ENCODE data around the gene HMGXB3. TPM values are rescaled to one million over a fixed set of nuclear protein-coding genes. Genes with fewer than 3 reads are reported as not detected.
"Not testable (repeated sequence)": the region's sequence is repeated elsewhere in the genome, so short reads cannot be mapped to it uniquely, and the experiment has no call there.

Gene HMGXB3
- total RNA-seq, 2 experiments from 2014 or later = 35.1 to 44.0 TPM

DNA sequence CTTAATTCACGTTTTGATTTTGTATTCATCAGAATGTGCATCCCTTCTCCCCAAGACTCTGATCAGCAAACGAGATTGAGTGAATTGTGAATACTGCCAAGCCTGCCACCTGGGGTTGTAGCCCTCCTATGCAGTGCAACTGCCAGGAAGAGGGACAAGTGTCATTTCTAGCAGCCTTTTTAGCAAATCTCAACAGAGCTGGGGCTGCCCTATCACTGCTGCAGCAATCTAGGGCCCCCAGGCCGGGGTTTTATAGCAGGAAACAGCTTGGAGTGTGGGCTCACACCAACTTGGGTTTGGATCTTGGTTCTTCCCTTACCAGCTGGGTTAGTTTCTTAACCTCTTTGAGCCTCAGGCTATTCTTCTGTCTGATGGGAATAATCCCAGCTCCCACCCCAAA, 81.8 kb downstream of the HMGXB3 start:
- Histone ChIP-seq H3K4me3 (ENCODE audit: low read depth, low read length, poor library complexity, severe bottlenecking) (no peak overlapping the region), H3K79me2 (ENCODE audit: insufficient read depth, low read depth, low read length) (no peaks in the 10 kb centered on the region), H4K20me1 (ENCODE audit: insufficient read depth, low read length) (no peaks in the 10 kb centered on the region), H3K9me3 (ENCODE audit: low read length) (no peaks in the 10 kb centered on the region), H3K36me3 (ENCODE audit: insufficient read depth, low read length) (no peaks in the 10 kb centered on the region), H3K4me1 (ENCODE audit: insufficient read depth, low read length, poor library complexity, severe bottlenecking) (peaks cover 12% of the 10 kb centered on the region), H3K9me2 (ENCODE audit: insufficient read depth, low read length) (no peaks in the 10 kb centered on the region), H3K27ac (ENCODE audit: low read depth, low read length, poor library complexity, severe bottlenecking) (no peak overlapping the region), H2AFZ (ENCODE audit: low read length) (no peak overlapping the region), H3K4me2 (ENCODE audit: low read length) (peak overlapping the region; percentile 48; the same call in 1 of the 2 replicates)
- BruUV-seq (replicated peaks) = no TSS peak
- TF ChIP-seq, protein P1, sequence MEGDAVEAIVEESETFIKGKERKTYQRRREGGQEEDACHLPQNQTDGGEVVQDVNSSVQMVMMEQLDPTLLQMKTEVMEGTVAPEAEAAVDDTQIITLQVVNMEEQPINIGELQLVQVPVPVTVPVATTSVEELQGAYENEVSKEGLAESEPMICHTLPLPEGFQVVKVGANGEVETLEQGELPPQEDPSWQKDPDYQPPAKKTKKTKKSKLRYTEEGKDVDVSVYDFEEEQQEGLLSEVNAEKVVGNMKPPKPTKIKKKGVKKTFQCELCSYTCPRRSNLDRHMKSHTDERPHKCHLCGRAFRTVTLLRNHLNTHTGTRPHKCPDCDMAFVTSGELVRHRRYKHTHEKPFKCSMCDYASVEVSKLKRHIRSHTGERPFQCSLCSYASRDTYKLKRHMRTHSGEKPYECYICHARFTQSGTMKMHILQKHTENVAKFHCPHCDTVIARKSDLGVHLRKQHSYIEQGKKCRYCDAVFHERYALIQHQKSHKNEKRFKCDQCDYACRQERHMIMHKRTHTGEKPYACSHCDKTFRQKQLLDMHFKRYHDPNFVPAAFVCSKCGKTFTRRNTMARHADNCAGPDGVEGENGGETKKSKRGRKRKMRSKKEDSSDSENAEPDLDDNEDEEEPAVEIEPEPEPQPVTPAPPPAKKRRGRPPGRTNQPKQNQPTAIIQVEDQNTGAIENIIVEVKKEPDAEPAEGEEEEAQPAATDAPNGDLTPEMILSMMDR (conservative IDR thresholded peaks at IDR 0.05; ENCODE audit: low read length) = no peak
- TF ChIP-seq EZH2phosphoT487 (IDR thresholded peaks at IDR 0.05; ENCODE audit: borderline replicate concordance, low read depth, low read length) = no peak
- DNase-seq (ENCODE audit: low spot score) = no peak
- ChIA-PET CTCF (ENCODE audit: unreplicated experiment) (no interaction called here), POLR2A (no interaction called here)
- intact Hi-C loops (cut with micrococcal nuclease; ENCODE audit: unreplicated experiment) = no loop called here

DNA sequence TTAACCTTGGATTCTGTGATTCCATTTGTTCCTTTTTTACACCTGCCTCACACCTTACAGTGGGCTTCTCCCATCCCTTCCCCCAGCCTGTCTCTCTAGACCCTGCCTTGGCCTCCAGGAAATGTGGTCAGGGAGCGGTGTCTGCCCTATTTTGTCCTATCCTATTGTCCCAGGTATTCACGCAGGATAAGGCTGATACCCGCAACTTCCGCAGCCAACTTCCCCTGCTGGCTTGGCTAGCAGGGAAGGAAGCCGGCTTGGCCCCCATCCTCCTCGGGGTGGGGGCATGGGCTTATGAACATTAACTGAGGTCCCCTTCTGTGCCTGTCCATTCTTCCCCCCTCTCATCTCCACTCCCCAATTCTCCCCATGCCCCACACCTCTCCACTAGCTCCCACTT, 82.3 kb downstream of the HMGXB3 start:
- H3K9me3 ChIP-seq (ENCODE audit: low read length) = no peaks in the 10 kb centered on the region
- peaks cover 12% of the 10 kb centered on the region for H3K4me1 ChIP-seq (ENCODE audit: insufficient read depth, low read length, poor library complexity, severe bottlenecking)
- no peak overlapping the region for H3K4me2 ChIP-seq (ENCODE audit: low read length)
- CTCF ChIA-PET (ENCODE audit: unreplicated experiment) = interaction anchor here (0.6 kb wide), 1 partner anchor 35 kb away, joined by 5 read pairs; no protein-coding TSS in a partner anchor
- intact Hi-C loops (cut with micrococcal nuclease; ENCODE audit: unreplicated experiment) = no loop called here
- no peak overlapping the region for H2AFZ ChIP-seq (ENCODE audit: low read length)
- DNase-seq (ENCODE audit: low spot score) = no peak
- TF ChIP-seq EZH2phosphoT487 (IDR thresholded peaks at IDR 0.05; ENCODE audit: borderline replicate concordance, low read depth, low read length) = no peak
- TF ChIP-seq, protein P1 (conservative IDR thresholded peaks at IDR 0.05; ENCODE audit: low read length) = no peak
- H3K9me2 ChIP-seq (ENCODE audit: insufficient read depth, low read length) = no peaks in the 10 kb centered on the region
- POLR2A ChIA-PET = interaction anchor here (0.6 kb wide), 1 partner anchor 398 kb away, joined by 3 read pairs; no protein-coding TSS in a partner anchor
- no peaks in the 10 kb centered on the region for H3K79me2 ChIP-seq (ENCODE audit: insufficient read depth, low read depth, low read length)
- BruUV-seq (replicated peaks) = no TSS peak
- no peaks in the 10 kb centered on the region for H4K20me1 ChIP-seq (ENCODE audit: insufficient read depth, low read length)
- no peaks in the 10 kb centered on the region for H3K36me3 ChIP-seq (ENCODE audit: insufficient read depth, low read length)
- H3K27ac ChIP-seq (ENCODE audit: low read depth, low read length, poor library complexity, severe bottlenecking) = no peak overlapping the region
- no peak overlapping the region for H3K4me3 ChIP-seq (ENCODE audit: low read depth, low read length, poor library complexity, severe bottlenecking)

DNA sequence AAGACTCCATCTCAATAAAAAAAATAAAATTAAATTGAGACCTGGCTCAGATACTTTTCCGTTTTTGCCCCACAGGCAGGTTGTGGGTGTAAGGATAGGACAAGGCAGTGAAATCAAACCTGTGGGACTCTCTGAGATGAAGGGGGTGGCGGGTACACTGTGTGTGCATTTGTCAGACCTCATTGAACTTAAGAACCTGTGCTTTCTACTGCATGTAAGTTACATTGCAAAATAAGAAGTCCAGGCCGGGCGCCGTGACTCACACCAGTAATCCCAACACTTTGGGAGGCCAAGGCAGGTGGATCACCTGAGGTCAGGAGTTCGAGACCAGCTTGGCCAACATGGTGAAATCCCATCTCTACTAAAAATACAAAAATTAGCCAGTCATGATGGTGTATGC, 84.2 kb downstream of the HMGXB3 start:
- H3K79me2 ChIP-seq (ENCODE audit: insufficient read depth, low read depth, low read length); H3K9me3 ChIP-seq (ENCODE audit: low read length); H3K4me2 ChIP-seq (ENCODE audit: low read length); BruUV-seq (replicated peaks); H3K27ac ChIP-seq (ENCODE audit: low read depth, low read length, poor library complexity, severe bottlenecking); H3K36me3 ChIP-seq (ENCODE audit: insufficient read depth, low read length); CTCF ChIA-PET (ENCODE audit: unreplicated experiment); intact Hi-C loops (cut with micrococcal nuclease; ENCODE audit: unreplicated experiment); H3K4me3 ChIP-seq (ENCODE audit: low read depth, low read length, poor library complexity, severe bottlenecking); H3K9me2 ChIP-seq (ENCODE audit: insufficient read depth, low read length); H2AFZ ChIP-seq (ENCODE audit: low read length); H4K20me1 ChIP-seq (ENCODE audit: insufficient read depth, low read length); DNase-seq (ENCODE audit: low spot score): not testable (repeated sequence)
- H3K4me1 ChIP-seq (ENCODE audit: insufficient read depth, low read length, poor library complexity, severe bottlenecking) = peaks cover 12% of the 10 kb centered on the region
- POLR2A ChIA-PET = interaction anchor here (0.9 kb wide), 1 partner anchor 12 kb away, joined by 3 read pairs; no protein-coding TSS in a partner anchor
